CD4-positive, alpha-beta T cell treated with Interleukin-17A for 4 hours (primary cell): Measurements from ENCODE around the gene ARHGEF28.

Experiments used
- DNase-seq: peaks from one replicate; pipeline ENCODE4 v3.0.0-alpha.2; 2020; ENCODE audit warnings: mixed read lengths

ARHGEF28 gene

GRCh38 chr5:73625944-73626811 is at the start of gene ARHGEF28:
TSS of gene ARHGEF28 (plus strand) at chr5:73626196. CDS start at chr5:73684852, 58,656 bp downstream.
- DNase-seq = peak; percentile 26

- DNase-seq = no peak
Observed at GRCh38 chr5:73582285-73583145, 43.5 kb upstream of the ARHGEF28 start.

- no peak for DNase-seq
Observed at GRCh38 chr5:73587923-73588322, 38.1 kb upstream of the ARHGEF28 start.

GRCh38 chr5:73591102-73591695 is 34.8 kb upstream of the ARHGEF28 start:
- DNase-seq = peak; percentile 68

- DNase-seq = no peak
Observed at GRCh38 chr5:73591698-73592501, 34.1 kb upstream of the ARHGEF28 start.

- no peak for DNase-seq
Observed at GRCh38 chr5:73592551-73592950, 33.4 kb upstream of the ARHGEF28 start.

GRCh38 chr5:73596705-73597328 is 29.2 kb upstream of the ARHGEF28 start:
- peak; percentile 8 for DNase-seq

- DNase-seq = no peak
Observed at GRCh38 chr5:73599380-73599779, 26.6 kb upstream of the ARHGEF28 start.

- DNase-seq = no peak
Observed at GRCh38 chr5:73603998-73604397, 22.0 kb upstream of the ARHGEF28 start.

GRCh38 chr5:73605223-73606087 is 20.5 kb upstream of the ARHGEF28 start:
- DNase-seq = no peak

GRCh38 chr5:73606206-73606753 is 19.7 kb upstream of the ARHGEF28 start:
- no peak for DNase-seq

- no peak for DNase-seq
Observed at GRCh38 chr5:73607228-73607627, 18.8 kb upstream of the ARHGEF28 start.

GRCh38 chr5:73612799-73613198 is 13.2 kb upstream of the ARHGEF28 start:
- no peak for DNase-seq

- no peak for DNase-seq
Observed at GRCh38 chr5:73615085-73615484, 10.9 kb upstream of the ARHGEF28 start.

GRCh38 chr5:73615947-73616346 is 10.0 kb upstream of the ARHGEF28 start:
- DNase-seq = no peak

- DNase-seq = no peak
Observed at GRCh38 chr5:73617510-73618279, 8.3 kb upstream of the ARHGEF28 start.

GRCh38 chr5:73619606-73620333 is 6.2 kb upstream of the ARHGEF28 start:
- no peak for DNase-seq

GRCh38 chr5:73620334-73620687 is 5.7 kb upstream of the ARHGEF28 start:
- no peak for DNase-seq

GRCh38 chr5:73623060-73623459 is 2.9 kb upstream of the ARHGEF28 start:
- DNase-seq = no peak
